ENCODE results near the gene ERCC3. TPM values are rescaled to one million over a fixed set of nuclear protein-coding genes. Genes with fewer than 3 reads are reported as not detected.
"Not testable (repeated sequence)": the region's sequence is repeated elsewhere in the genome, so short reads cannot be mapped to it uniquely, and the experiment has no call there.

ERCC3 gene
- total RNA-seq, 2 experiments from 2014 or later, result 43.7 to 43.9 TPM

GRCh38 chr2:127229555-127229954 is 64.4 kb downstream of the ERCC3 start:
- ATAC-seq (no peak), DNase-seq (no peak)
- H3K4me1 Mint-ChIP-seq (ENCODE audit: low read depth), result peaks cover 7% of the 10 kb centered on the region
- H3K27me3 Mint-ChIP-seq, result peaks cover 15% of the 10 kb centered on the region
- TF ChIP-seq CTCF (IDR thresholded peaks at IDR 0.05), result no peak
- POLR2A ChIA-PET, result no interaction called here
- intact Hi-C loops (cut with micrococcal nuclease), result no loop called here
- no peak overlapping the region for H3K4me3 Mint-ChIP-seq
- peaks cover 3% of the 10 kb centered on the region for H3K36me3 Mint-ChIP-seq (ENCODE audit: low read depth)
- H3K9me3 Mint-ChIP-seq, result no peaks in the 10 kb centered on the region
- H3K27ac Mint-ChIP-seq, result no peak overlapping the region
- CTCF ChIA-PET, result no interaction called here

- TF ChIP-seq CTCF (IDR thresholded peaks at IDR 0.05), result no peak
- POLR2A ChIA-PET, result no interaction called here
Observed at GRCh38 chr2:127228102-127228501, 65.8 kb downstream of the ERCC3 start.

GRCh38 chr2:127227264-127227660 is 66.7 kb downstream of the ERCC3 start:
- intact Hi-C loops (cut with micrococcal nuclease); H3K27ac Mint-ChIP-seq; H3K36me3 Mint-ChIP-seq (ENCODE audit: low read depth); H3K4me1 Mint-ChIP-seq (ENCODE audit: low read depth); CTCF ChIA-PET; POLR2A ChIA-PET; H3K9me3 Mint-ChIP-seq; ATAC-seq; H3K4me3 Mint-ChIP-seq; DNase-seq: not testable (repeated sequence)
- peaks cover 25% of the 10 kb centered on the region for H3K27me3 Mint-ChIP-seq

More at GRCh38 chr2:127228102-127228501, 65.8 kb downstream of the ERCC3 start:
- no peak for DNase-seq
- ATAC-seq, result no peak
- peaks cover 22% of the 10 kb centered on the region for H3K27me3 Mint-ChIP-seq
- H3K4me1 Mint-ChIP-seq (ENCODE audit: low read depth), result peaks cover 7% of the 10 kb centered on the region
- CTCF ChIA-PET, result no interaction called here
- no peaks in the 10 kb centered on the region for H3K9me3 Mint-ChIP-seq
- intact Hi-C loops (cut with micrococcal nuclease), result no loop called here
- peaks cover 3% of the 10 kb centered on the region for H3K36me3 Mint-ChIP-seq (ENCODE audit: low read depth)
- H3K4me3 Mint-ChIP-seq, result no peak overlapping the region
- no peak overlapping the region for H3K27ac Mint-ChIP-seq

GRCh38 chr2:127226520-127227263 is 67.3 kb downstream of the ERCC3 start:
- ChIA-PET POLR2A (no interaction called here), CTCF (no interaction called here)
- no peak for TF ChIP-seq CTCF (IDR thresholded peaks at IDR 0.05)
- Mint-ChIP-seq H3K4me3 (peak overlapping the region; percentile 20), H3K27ac (peak overlapping the region; percentile 17), H3K4me1 (ENCODE audit: low read depth) (peaks cover 7% of the 10 kb centered on the region), H3K27me3 (peaks cover 26% of the 10 kb centered on the region), H3K9me3 (no peaks in the 10 kb centered on the region), H3K36me3 (ENCODE audit: low read depth) (peaks cover 3% of the 10 kb centered on the region)
- intact Hi-C loops (cut with micrococcal nuclease), result no loop called here
- peak; percentile 71 for DNase-seq
- ATAC-seq, result peak; percentile 88

GRCh38 chr2:127226132-127226519 is 67.8 kb downstream of the ERCC3 start:
- CTCF ChIA-PET, result no interaction called here
- Mint-ChIP-seq H3K36me3 (ENCODE audit: low read depth) (peaks cover 3% of the 10 kb centered on the region), H3K27ac (peak overlapping the region; percentile 17), H3K4me1 (ENCODE audit: low read depth) (peaks cover 7% of the 10 kb centered on the region), H3K4me3 (no peak overlapping the region), H3K9me3 (no peaks in the 10 kb centered on the region), H3K27me3 (peaks cover 26% of the 10 kb centered on the region)
- TF ChIP-seq CTCF (IDR thresholded peaks at IDR 0.05), result no peak
- intact Hi-C loops (cut with micrococcal nuclease), result no loop called here
- ATAC-seq, result no peak
- POLR2A ChIA-PET, result no interaction called here
- no peak for DNase-seq

All from activated CD8-positive, alpha-beta T cell treated with anti-CD3 and anti-CD28 coated beads for 36 hours (primary cell).